ENCODE results near the gene SPRY4.

GRCh38 chr5:142368529-142368928, 43.7 kb upstream of the SPRY4 start:
- no peak for TF ChIP-seq TARDBP (IDR thresholded peaks at IDR 0.05)
- no peak for TF ChIP-seq L3MBTL2 (conservative IDR thresholded peaks at IDR 0.05)
- TF ChIP-seq FOXA1 (IDR thresholded peaks at IDR 0.05), result no peak
- TF ChIP-seq SP1 (IDR thresholded peaks at IDR 0.05), result no peak
- TF ChIP-seq LEF1 (IDR thresholded peaks at IDR 0.05; ENCODE audit: borderline replicate concordance), result no peak
- no peak for TF ChIP-seq SUZ12 (IDR thresholded peaks at IDR 0.05)
- TF ChIP-seq ELF4 (IDR thresholded peaks at IDR 0.05), result no peak
